ENCODE measurements around the gene KCNH6. TPM values are rescaled to one million over a fixed set of nuclear protein-coding genes. Genes with fewer than 3 reads are reported as not detected.

Gene KCNH6
- polyA plus RNA-seq, 1 experiment = 0.10 TPM

DNA sequence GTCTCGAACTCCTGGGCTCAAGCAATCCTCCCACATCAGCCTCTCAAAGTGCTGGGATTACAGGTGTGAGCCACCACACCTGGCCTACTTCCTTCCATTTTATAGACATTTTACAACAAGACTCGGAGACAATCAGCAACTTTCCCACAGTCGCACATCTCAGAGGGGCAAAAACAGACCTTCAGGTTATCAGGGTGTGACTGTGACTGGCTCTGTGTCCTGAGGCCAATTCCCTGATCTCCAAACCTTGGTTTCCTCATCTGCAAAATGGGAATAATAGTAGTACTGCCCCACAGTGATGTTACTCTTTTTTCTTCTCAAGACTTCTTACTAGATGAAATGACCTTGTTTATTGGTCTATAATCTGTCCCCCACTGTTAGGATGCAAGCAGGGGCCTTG, 10.8 kb upstream of the KCNH6 start:
- Histone ChIP-seq H3K4me3 (ENCODE audit: low read depth, low read length) (no peak overlapping the region), H3K27me3 (ENCODE audit: control insufficient read depth, insufficient read depth, low read length) (peaks cover 3% of the 10 kb centered on the region), H3K36me3 (ENCODE audit: control insufficient read depth, insufficient read depth, low read length) (no peaks in the 10 kb centered on the region)
- CTCF ChIA-PET = no interaction called here
- POLR2A ChIA-PET = no interaction called here
- no peak for DNase-seq (ENCODE audit: low read depth)
- TF ChIP-seq, protein P1, sequence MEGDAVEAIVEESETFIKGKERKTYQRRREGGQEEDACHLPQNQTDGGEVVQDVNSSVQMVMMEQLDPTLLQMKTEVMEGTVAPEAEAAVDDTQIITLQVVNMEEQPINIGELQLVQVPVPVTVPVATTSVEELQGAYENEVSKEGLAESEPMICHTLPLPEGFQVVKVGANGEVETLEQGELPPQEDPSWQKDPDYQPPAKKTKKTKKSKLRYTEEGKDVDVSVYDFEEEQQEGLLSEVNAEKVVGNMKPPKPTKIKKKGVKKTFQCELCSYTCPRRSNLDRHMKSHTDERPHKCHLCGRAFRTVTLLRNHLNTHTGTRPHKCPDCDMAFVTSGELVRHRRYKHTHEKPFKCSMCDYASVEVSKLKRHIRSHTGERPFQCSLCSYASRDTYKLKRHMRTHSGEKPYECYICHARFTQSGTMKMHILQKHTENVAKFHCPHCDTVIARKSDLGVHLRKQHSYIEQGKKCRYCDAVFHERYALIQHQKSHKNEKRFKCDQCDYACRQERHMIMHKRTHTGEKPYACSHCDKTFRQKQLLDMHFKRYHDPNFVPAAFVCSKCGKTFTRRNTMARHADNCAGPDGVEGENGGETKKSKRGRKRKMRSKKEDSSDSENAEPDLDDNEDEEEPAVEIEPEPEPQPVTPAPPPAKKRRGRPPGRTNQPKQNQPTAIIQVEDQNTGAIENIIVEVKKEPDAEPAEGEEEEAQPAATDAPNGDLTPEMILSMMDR (IDR thresholded peaks at IDR 0.05; ENCODE audit: insufficient read depth, low read depth, low read length) = no peak

DNA sequence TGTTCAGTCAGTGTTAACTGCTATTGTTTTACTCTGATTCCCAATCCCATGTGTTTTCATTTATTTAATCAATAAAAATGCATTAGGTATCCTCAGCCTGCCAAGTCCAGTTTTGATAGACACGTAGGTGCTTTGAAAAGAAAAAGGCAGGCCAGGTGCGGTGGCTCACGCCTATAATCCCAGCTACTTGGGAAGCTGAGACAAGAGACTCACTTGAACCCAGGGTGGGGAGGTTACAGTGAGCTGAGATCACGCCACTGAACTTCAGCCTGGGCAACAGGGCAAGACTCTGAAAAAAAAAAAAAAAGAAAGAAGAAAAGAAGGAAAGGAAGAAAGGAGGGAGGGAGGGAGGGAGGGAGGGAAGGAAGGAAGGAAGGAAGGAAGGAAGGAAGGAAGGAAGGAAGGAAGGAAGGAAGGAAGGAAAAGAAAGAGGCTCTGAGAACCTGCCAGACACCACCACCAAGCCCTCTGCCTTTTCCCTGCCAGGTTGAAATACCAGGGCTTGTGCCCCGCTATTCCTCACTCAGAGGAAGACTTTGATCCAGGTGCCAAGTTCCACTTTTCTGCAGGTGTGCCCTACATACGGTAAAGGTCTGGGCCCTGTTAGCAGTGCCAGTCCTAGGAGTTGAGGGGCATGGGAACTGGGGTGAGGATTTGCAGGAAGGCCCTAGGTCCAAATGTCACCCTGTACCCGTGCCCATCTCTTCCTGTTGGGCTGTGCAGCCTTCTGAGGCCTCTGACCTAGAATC, 10.1 kb upstream of the KCNH6 start:
- DNase-seq (ENCODE audit: low read depth) = no peak
- ChIA-PET POLR2A (no interaction called here), CTCF (no interaction called here)
- Histone ChIP-seq H3K27me3 (ENCODE audit: control insufficient read depth, insufficient read depth, low read length) (peaks cover 3% of the 10 kb centered on the region), H3K4me3 (ENCODE audit: low read depth, low read length) (no peak overlapping the region), H3K36me3 (ENCODE audit: control insufficient read depth, insufficient read depth, low read length) (no peaks in the 10 kb centered on the region)
- TF ChIP-seq, protein P1 (IDR thresholded peaks at IDR 0.05; ENCODE audit: insufficient read depth, low read depth, low read length) = no peak

- H3K36me3 ChIP-seq (ENCODE audit: control insufficient read depth, insufficient read depth, low read length) = no peaks in the 10 kb centered on the region
- peaks cover 3% of the 10 kb centered on the region; the same call in 1 of the 2 replicates for H3K27me3 ChIP-seq (ENCODE audit: control insufficient read depth, insufficient read depth, low read length)
- no peak for DNase-seq (ENCODE audit: low read depth)
- ChIA-PET POLR2A (no interaction called here), CTCF (interaction anchor here (1.3 kb wide), 1 partner anchor 8 kb away, joined by 3 read pairs; no protein-coding TSS in a partner anchor)
- TF ChIP-seq, protein P1 (IDR thresholded peaks at IDR 0.05; ENCODE audit: insufficient read depth, low read depth, low read length) = no peak
- H3K4me3 ChIP-seq (ENCODE audit: low read depth, low read length) = no peak overlapping the region
Observed at GRCh38 chr17:63514477-63514876, 8.7 kb upstream of the KCNH6 start.

DNA sequence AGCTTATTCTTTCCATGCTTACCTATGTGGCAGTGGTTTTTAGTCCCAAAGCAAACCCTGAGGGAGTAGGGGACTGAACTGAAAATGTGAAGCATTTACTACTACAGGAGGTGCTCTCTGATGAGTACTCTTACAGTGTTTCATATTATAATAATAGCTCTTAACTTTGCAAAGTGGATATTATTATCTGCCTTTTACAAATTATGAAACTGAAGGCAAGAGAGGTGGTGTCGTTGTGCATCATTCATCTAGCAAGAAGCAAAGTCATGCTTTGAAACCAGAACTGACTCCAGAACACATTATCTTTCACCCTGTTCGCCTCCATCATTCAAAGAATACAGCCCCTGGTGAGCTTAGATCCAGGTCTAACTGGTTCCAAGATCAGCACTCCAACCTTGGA, 8.2 kb upstream of the KCNH6 start:
- no peak overlapping the region for H3K4me3 ChIP-seq (ENCODE audit: low read depth, low read length)
- TF ChIP-seq, protein P1 (IDR thresholded peaks at IDR 0.05; ENCODE audit: insufficient read depth, low read depth, low read length) = no peak
- POLR2A ChIA-PET = no interaction called here
- H3K36me3 ChIP-seq (ENCODE audit: control insufficient read depth, insufficient read depth, low read length) = no peaks in the 10 kb centered on the region
- CTCF ChIA-PET = interaction anchor here (1.3 kb wide), 1 partner anchor 7 kb away, joined by 3 read pairs; no protein-coding TSS in a partner anchor
- DNase-seq (ENCODE audit: low read depth) = no peak
- peaks cover 3% of the 10 kb centered on the region; the same call in 1 of the 2 replicates for H3K27me3 ChIP-seq (ENCODE audit: control insufficient read depth, insufficient read depth, low read length)

DNA sequence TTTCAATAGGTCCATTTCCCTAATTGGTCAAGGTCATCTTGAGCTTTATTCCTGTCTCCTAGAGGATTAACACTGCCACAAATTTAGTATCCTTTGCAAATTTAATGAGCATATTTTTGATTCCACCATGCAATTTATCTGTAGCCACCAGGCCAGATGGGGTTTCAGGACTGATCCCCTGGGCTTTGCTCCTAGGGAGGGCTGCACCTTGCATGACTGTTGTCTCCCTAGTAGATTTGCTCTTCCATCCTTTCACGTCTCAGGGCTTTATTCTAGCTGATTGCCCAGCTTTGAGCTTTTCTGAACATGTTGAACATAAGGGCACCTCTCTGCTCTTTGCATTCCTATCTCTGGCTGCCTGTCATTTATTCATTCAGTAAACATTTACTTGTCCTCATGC, 7.7 kb upstream of the KCNH6 start:
- ChIA-PET CTCF (no interaction called here), POLR2A (no interaction called here)
- TF ChIP-seq, protein P1 (IDR thresholded peaks at IDR 0.05; ENCODE audit: insufficient read depth, low read depth, low read length) = no peak
- Histone ChIP-seq H3K4me3 (ENCODE audit: low read depth, low read length) (no peak overlapping the region), H3K27me3 (ENCODE audit: control insufficient read depth, insufficient read depth, low read length) (peaks cover 3% of the 10 kb centered on the region; the same call in 1 of the 2 replicates), H3K36me3 (ENCODE audit: control insufficient read depth, insufficient read depth, low read length) (no peaks in the 10 kb centered on the region)
- DNase-seq (ENCODE audit: low read depth) = no peak
